A549 treated with GW870086 at 1 μM for 4 hours (cell line): ENCODE data around the gene DMAC2. TPM values are rescaled to one million over a fixed set of nuclear protein-coding genes. Genes with fewer than 3 reads are reported as not detected.

Experiments
- total RNA-seq: library from RNA; stranded (reverse); fragments of 200-300 nt; extraction: Qiagen RNA extraction; gene quantifications from 5 replicates; pipeline ENCODE4 v1.2.3, GENCODE V29; 2022; ENCODE audit warnings: low read depth

The DMAC2 gene
- 102 to 116 TPM (median 111 TPM) in 5 replicates for total RNA-seq

GRCh38 chr19:41439441-41440222 lies at the start of gene DMAC2:
Gene DMAC2 (minus strand): TSS chr19:41439912. CDS start chr19:41439899, 13 bp downstream.

DNA sequence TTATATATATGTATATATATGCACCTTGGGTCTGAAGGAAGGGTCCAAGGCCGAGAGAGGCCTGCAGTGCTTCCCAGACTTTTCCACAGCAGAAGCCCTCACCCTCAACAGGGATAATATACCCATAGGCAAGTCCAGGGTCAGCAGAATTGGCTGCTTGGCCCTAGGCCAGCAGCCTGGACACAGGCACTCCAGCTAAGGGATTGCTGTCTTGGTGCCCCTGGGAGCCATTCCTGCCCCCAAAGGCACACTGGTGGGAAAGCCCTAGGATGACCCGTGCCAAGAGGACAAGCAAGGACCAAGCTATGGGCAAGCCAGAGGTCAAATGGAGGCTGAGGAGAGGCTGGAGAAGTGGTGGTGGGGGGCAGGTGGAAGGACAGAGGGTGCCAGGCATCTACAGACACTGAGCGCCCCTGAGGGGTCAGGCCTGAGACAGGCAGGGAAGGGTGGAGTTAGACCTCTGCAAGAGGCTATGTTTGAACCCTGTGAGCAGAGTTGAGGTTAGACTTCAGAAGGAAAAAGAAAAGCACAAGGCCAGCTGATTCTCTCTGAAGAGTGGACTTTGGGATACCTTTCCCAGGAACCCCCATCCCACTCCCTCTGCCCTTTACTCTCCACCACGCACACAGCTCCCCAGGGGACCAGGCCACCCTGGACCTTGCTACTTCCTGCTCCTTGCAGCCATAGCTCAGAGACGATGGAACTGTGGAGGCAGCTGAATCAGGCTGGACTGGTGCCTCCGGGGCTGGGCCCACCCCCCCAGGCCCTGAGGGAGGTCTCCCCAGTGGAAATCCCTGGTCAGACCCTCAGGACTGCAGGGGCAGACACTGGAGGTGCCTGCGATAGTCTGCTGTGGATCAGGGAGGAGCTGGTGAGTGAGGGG lies 3.0 kb upstream of the DMAC2 start, which contains the start of gene ERICH4:
TSS of gene ERICH4 (plus strand) at position 684 of the 883 bp plus-strand sequence. CDS start at position 698, 14 bp downstream.

DNA sequence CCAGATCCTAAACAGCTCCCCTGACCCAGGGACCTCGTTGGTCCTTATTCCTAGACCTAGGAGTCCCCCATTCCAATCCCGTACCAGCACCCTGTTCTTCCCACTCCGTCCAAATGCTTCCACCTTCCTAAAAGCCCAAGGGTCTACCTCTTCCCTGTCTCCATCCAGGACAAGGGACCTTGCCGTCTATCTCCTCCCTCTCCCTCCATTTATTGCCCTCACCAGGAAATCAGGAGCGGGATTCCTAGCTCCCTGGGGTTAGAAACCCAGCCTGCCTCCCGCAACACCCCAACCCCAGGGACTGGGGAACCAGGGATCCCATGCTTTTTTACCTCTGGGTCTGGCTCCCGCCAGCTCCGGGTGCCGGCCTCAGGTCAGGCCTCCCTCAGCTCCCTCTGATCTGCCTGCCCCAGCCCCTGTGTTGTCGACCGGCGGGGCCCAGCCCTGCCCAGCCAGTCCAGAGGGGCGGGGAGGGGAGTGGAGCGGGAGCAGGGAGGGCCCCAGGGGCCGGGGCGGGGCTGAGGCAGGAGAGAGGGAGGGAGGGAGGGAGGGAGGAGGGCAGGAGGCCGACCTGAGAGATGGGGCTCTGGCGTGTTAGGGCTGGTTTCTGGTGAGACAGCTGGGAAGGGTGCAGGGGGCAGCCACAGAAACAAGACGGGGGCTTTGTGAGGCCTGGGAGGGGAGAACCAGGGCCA lies 12.6 kb downstream of the DMAC2 start, which contains the start of gene B3GNT8:
TSS of gene B3GNT8 (minus strand) at position 423 of the 695 bp plus-strand sequence. CDS start 596 bp downstream, outside the sequence.

GRCh38 chr19:41397086-41398049 lies 42.3 kb downstream of the DMAC2 start, which contains the start of the genes BCKDHA and EXOSC5:
Gene BCKDHA (plus strand): TSS chr19:41397818. CDS start chr19:41397828, 10 bp downstream.
Gene EXOSC5 (minus strand): TSS chr19:41397359. CDS start chr19:41397328, 31 bp downstream.

Other genes with a start within 250 kb of the DMAC2 start
- gene CYP2S1, start 246.7 kb downstream of the DMAC2 start, total RNA-seq: 17.6 to 24.9 TPM (median 21.5 TPM) in 5 replicates
- gene AXL, start 220.7 kb downstream of the DMAC2 start, total RNA-seq: 101 to 107 TPM (median 104 TPM) in 5 replicates
- 287 to 313 TPM (median 295 TPM) in 5 replicates for gene HNRNPUL1, start 175.5 kb downstream of the DMAC2 start, total RNA-seq
- gene CCDC97, start 129.7 kb downstream of the DMAC2 start, total RNA-seq: 33.3 to 44.7 TPM (median 40.2 TPM) in 5 replicates
- 129 to 146 TPM (median 143 TPM) in 5 replicates for gene TGFB1, start 86.0 kb downstream of the DMAC2 start, total RNA-seq
- gene B9D2, start 75.8 kb downstream of the DMAC2 start, total RNA-seq: 27.0 to 35.1 TPM (median 31.0 TPM) in 5 replicates
- gene TMEM91, start 63.4 kb downstream of the DMAC2 start, total RNA-seq: 3.3 to 5.1 TPM (median 4.3 TPM) in 5 replicates
- gene EXOSC5, start 42.6 kb downstream of the DMAC2 start, total RNA-seq: 82.4 to 100 TPM (median 93.5 TPM) in 5 replicates
- gene BCKDHA, start 42.1 kb downstream of the DMAC2 start, total RNA-seq: 36.2 to 44.5 TPM (median 41.7 TPM) in 5 replicates
- 0.07 to 0.37 TPM (median 0.08 TPM) in 3 of 5 replicates, not detected in the others for gene B3GNT8, start 12.5 kb downstream of the DMAC2 start, total RNA-seq
- gene ERICH4, start 3.2 kb upstream of the DMAC2 start, total RNA-seq: not detected in 5 replicates
- not detected in 5 replicates for gene CEACAM21, start 136.3 kb upstream of the DMAC2 start, total RNA-seq
- not detected in 5 replicates for gene CEACAM4, start 187.2 kb upstream of the DMAC2 start, total RNA-seq
- gene CEACAM7, start 248.4 kb upstream of the DMAC2 start, total RNA-seq: 0.08 to 0.17 TPM in 2 of 5 replicates, not detected in the others